DND-41 (cell line): ENCODE data around the gene DYRK1A.

ENCODE experiments used
- ATAC-seq: fragments of 200-7000 bp; cut with Tn5 transposase; 3 replicates; pipeline ENCODE4 v1.9.1; 2021; ENCODE audit warnings: low read depth; ENCODE audit not compliant: insufficient read depth
- DNase-seq: peaks from one replicate; pipeline ENCODE4 v3.0.0-alpha.2; 2020
- H2AFZ ChIP-seq: 2 replicates; pipeline ENCODE4 v1.6.0; 2012; ENCODE audit warnings: low read depth, low read length
- H3K27ac ChIP-seq: 2 replicates; pipeline ENCODE4 v1.5.1; 2012; ENCODE audit warnings: low read length, inconsistent platforms
- H3K27me3 ChIP-seq: fragments of 200-600 bp; sonication (generic); 2 replicates; pipeline ENCODE4 v1.6.0; 2012; ENCODE audit warnings: low read length, mild to moderate bottlenecking, inconsistent platforms; ENCODE audit not compliant: insufficient read depth, poor library complexity
- H3K36me3 ChIP-seq: 2 replicates; pipeline ENCODE4 v1.5.1; 2012; ENCODE audit warnings: low read length, inconsistent platforms; ENCODE audit not compliant: insufficient read depth
- H3K4me1 ChIP-seq: 2 replicates; pipeline ENCODE4 v1.5.1; 2012; ENCODE audit warnings: mild to moderate bottlenecking, low read length; ENCODE audit not compliant: insufficient read depth
- H3K4me2 ChIP-seq: 2 replicates; pipeline ENCODE4 v1.6.0; 2012; ENCODE audit warnings: mild to moderate bottlenecking, moderate library complexity, low read length, inconsistent platforms; ENCODE audit not compliant: insufficient read depth
- H3K4me3 ChIP-seq, 2 experiments: fragments of 200-600 bp in 1 of 2; shearing (Covaris generic) in 1 of 2; 2 replicates each; pipeline ENCODE4 v1.5.1; 2012 to 2016; ENCODE audit warnings: inconsistent platforms in 2 of 2, low read length in 2 of 2, mild to moderate bottlenecking in 2 of 2, low read depth in 1 of 2, moderate library complexity in 1 of 2
- H3K79me2 ChIP-seq: 2 replicates; pipeline ENCODE4 v1.6.0; 2012; ENCODE audit warnings: low read length, inconsistent platforms; ENCODE audit not compliant: insufficient read depth
- H3K9ac ChIP-seq: 2 replicates; pipeline ENCODE4 v1.6.0; 2012; ENCODE audit warnings: low read depth, mild to moderate bottlenecking, inconsistent platforms, low read length, moderate library complexity
- H3K9me3 ChIP-seq: 2 replicates; pipeline ENCODE4 v1.5.1; 2012; ENCODE audit warnings: low read length, moderate library complexity, mild to moderate bottlenecking, inconsistent platforms; ENCODE audit not compliant: insufficient read depth, severe bottlenecking
- H4K20me1 ChIP-seq: 2 replicates; pipeline ENCODE4 v1.6.0; 2012; ENCODE audit warnings: low read length; ENCODE audit not compliant: insufficient read depth
- EZH2 ChIP-seq: IDR thresholded peaks from 3 replicates; pipeline ENCODE4 v1.6.1; 2012; ENCODE audit warnings: borderline replicate concordance, low read depth, mild to moderate bottlenecking, moderate library complexity, low read length, inconsistent platforms; ENCODE audit not compliant: severe bottlenecking
- TF ChIP-seq, protein P1 (sequence below): IDR thresholded peaks from 2 replicates; pipeline ENCODE4 v1.5.1; 2012; ENCODE audit warnings: borderline replicate concordance, low read length, moderate library complexity, mild to moderate bottlenecking; ENCODE audit not compliant: poor library complexity, severe bottlenecking; ENCODE audit errors: extremely low read depth

The DYRK1A gene

DNA sequence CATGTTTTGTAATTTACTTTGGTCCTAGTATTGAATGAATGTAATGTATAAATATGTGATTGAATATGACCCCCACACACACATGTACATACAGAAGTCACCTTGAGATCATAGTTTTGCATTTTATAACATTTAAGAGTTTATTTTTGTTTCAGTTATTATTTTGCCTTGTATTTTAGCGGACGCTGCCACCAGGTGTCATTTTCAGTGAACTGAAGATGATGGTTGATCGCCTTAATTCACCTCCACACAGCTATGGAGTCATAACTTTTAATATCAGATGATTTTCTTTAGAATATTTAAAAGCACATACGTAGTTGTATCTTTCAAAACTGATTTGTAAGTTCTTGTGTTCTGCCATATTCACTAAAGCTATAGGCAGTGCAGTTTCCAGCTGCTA, 130.4 kb downstream of the DYRK1A start:
- no peak for DNase-seq
- Histone ChIP-seq H3K4me2 (no peak overlapping the region), H3K27me3 (no peaks in the 10 kb centered on the region), H2AFZ (no peak overlapping the region), H3K36me3 (peaks cover 85% of the 10 kb centered on the region), H3K79me2 (peaks cover 45% of the 10 kb centered on the region), H3K4me3 (no peak overlapping the region), H3K4me1 (no peaks in the 10 kb centered on the region), H3K9me3 (no peaks in the 10 kb centered on the region), H3K27ac (no peak overlapping the region), H4K20me1 (peaks cover 4% of the 10 kb centered on the region; the same call in 1 of the 2 replicates), H3K9ac (no peak overlapping the region)
- no peak for ATAC-seq
- TF ChIP-seq EZH2: no peak
- TF ChIP-seq, protein P1, sequence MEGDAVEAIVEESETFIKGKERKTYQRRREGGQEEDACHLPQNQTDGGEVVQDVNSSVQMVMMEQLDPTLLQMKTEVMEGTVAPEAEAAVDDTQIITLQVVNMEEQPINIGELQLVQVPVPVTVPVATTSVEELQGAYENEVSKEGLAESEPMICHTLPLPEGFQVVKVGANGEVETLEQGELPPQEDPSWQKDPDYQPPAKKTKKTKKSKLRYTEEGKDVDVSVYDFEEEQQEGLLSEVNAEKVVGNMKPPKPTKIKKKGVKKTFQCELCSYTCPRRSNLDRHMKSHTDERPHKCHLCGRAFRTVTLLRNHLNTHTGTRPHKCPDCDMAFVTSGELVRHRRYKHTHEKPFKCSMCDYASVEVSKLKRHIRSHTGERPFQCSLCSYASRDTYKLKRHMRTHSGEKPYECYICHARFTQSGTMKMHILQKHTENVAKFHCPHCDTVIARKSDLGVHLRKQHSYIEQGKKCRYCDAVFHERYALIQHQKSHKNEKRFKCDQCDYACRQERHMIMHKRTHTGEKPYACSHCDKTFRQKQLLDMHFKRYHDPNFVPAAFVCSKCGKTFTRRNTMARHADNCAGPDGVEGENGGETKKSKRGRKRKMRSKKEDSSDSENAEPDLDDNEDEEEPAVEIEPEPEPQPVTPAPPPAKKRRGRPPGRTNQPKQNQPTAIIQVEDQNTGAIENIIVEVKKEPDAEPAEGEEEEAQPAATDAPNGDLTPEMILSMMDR: peak; percentile 48

DNA sequence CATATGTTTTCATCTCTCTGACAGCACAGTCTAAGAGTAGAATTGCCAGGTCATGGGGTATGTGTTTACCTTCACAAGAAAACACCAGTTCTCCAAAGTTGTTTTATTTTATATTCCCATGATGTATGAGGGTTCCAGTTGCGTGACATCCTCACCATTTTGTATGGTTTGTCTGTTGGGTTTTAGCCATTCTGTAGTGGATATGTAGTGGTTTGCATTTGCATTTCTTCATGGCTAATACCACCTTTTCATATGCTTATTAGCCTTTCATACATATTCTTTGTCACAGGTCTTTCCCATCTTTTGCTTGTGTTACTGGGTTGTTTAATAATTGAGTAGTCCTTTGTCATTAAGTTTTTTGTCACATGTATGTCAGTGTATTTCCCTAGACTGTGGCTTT, 132.1 kb downstream of the DYRK1A start:
- no peak overlapping the region for H3K4me2 ChIP-seq
- H3K9ac ChIP-seq: no peak overlapping the region
- no peak for DNase-seq
- TF ChIP-seq, protein P1: no peak
- no peak for TF ChIP-seq EZH2
- no peak for ATAC-seq
- H4K20me1 ChIP-seq: peaks cover 6% of the 10 kb centered on the region; the same call in 1 of the 2 replicates
- H3K79me2 ChIP-seq: peaks cover 49% of the 10 kb centered on the region
- H3K27ac ChIP-seq: no peak overlapping the region
- no peak overlapping the region for H3K4me3 ChIP-seq
- H3K36me3 ChIP-seq: peaks cover 84% of the 10 kb centered on the region
- no peak overlapping the region for H2AFZ ChIP-seq
- no peaks in the 10 kb centered on the region for H3K4me1 ChIP-seq
- H3K9me3 ChIP-seq: no peaks in the 10 kb centered on the region
- H3K27me3 ChIP-seq: no peaks in the 10 kb centered on the region

DNA sequence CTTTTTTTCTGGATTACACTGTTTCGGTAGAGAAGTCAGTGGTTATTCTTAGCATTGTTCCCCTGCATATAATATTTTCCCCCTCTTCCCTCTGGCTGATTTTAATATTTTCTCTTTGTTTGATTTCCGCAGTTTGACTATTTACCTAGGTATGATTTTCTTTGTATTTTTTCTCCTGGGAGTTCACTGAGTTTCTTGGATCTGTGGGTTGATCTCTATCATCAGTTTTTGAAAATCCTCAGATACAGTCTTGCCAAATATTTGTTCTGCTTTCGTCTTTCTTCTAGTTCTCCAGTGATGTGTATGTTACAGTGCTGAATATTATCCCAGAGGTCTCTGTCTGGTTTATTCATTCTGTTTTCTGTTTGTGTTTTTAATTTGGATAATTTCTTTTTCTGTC, 136.4 kb downstream of the DYRK1A start:
- H3K4me3 ChIP-seq: no peak overlapping the region
- no peaks in the 10 kb centered on the region for H3K27me3 ChIP-seq
- H3K4me1 ChIP-seq: no peaks in the 10 kb centered on the region
- peaks cover 48% of the 10 kb centered on the region for H3K79me2 ChIP-seq
- H3K36me3 ChIP-seq: peaks cover 87% of the 10 kb centered on the region
- TF ChIP-seq, protein P1: no peak
- TF ChIP-seq EZH2: no peak
- ATAC-seq (no peak), DNase-seq (no peak)
- peaks cover 15% of the 10 kb centered on the region; the same call in 1 of the 2 replicates for H4K20me1 ChIP-seq
- H2AFZ ChIP-seq: no peak overlapping the region
- no peak overlapping the region for H3K27ac ChIP-seq
- H3K9ac ChIP-seq: no peak overlapping the region
- H3K4me2 ChIP-seq: no peak overlapping the region
- H3K9me3 ChIP-seq: no peaks in the 10 kb centered on the region
